Coronary artery (tissue), 2 donors: ENCODE results near the gene METTL6.
"Not testable (repeated sequence)": the region's sequence is repeated elsewhere in the genome, so short reads cannot be mapped to it uniquely, and the experiment has no call there.

Source experiments
- DNase-seq: peaks from one replicate; pipeline ENCODE4 v3.0.0-alpha.2; 2017; ENCODE audit warnings: low spot score
- H3K27ac ChIP-seq, 2 donors: fragments of 200-600 bp; sonication (generic); one replicate each; pipeline ENCODE4 v1.5.1; 2016 to 2019
- H3K4me3 ChIP-seq: fragments of 200-600 bp; sonication (generic); 2 replicates; pipeline ENCODE4 v1.5.1; 2016; ENCODE audit warnings: mild to moderate bottlenecking, moderate library complexity
- CTCF ChIP-seq: fragments of 200-600 bp; sonication (generic); IDR thresholded peaks from one replicate; pipeline ENCODE4 v1.5.1; 2019; ENCODE audit warnings: antibody characterized with exemption

The METTL6 gene

GRCh38 chr3:15427981-15428380 lies 637 bp upstream of the METTL6 start:
- no peak for TF ChIP-seq CTCF
- DNase-seq: no peak
- Histone ChIP-seq H3K4me3 (peak overlapping the region; percentile 99), H3K27ac (peak overlapping the region; percentile 80 to 91)

- Histone ChIP-seq H3K4me3 (peak overlapping the region; percentile 99), H3K27ac (peak overlapping the region; percentile 80 to 91)
- DNase-seq: no peak
- TF ChIP-seq CTCF: no peak
Observed at GRCh38 chr3:15426579-15427118, 695 bp downstream of the METTL6 start.

- no peak for TF ChIP-seq CTCF
- H3K4me3 ChIP-seq: no peak overlapping the region
- no peak overlapping the region for H3K27ac ChIP-seq
- no peak for DNase-seq
Observed at GRCh38 chr3:15420871-15421270, 6.5 kb downstream of the METTL6 start.

GRCh38 chr3:15410966-15411365 lies 16.4 kb downstream of the METTL6 start:
- H3K4me3 ChIP-seq, DNase-seq, H3K27ac ChIP-seq: not testable (repeated sequence)

- DNase-seq: no peak
- no peak overlapping the region for H3K27ac ChIP-seq
- no peak overlapping the region for H3K4me3 ChIP-seq
- TF ChIP-seq CTCF: no peak
Observed at GRCh38 chr3:15409774-15410173, 17.6 kb downstream of the METTL6 start.

GRCh38 chr3:15409239-15409638 lies 18.1 kb downstream of the METTL6 start:
- Histone ChIP-seq H3K4me3 (no peak overlapping the region), H3K27ac (no peak overlapping the region)
- no peak for DNase-seq
- no peak for TF ChIP-seq CTCF

- peak; percentile 27 for TF ChIP-seq CTCF
- Histone ChIP-seq H3K4me3 (no peak overlapping the region), H3K27ac (no peak overlapping the region)
- no peak for DNase-seq
Observed at GRCh38 chr3:15405448-15406050, 21.8 kb downstream of the METTL6 start.
